NCI-H2227 treated with DMSO at 0.1 percent for 48 hours (cell line): ENCODE data around the gene IFTAP.
"Not testable (repeated sequence)": the region's sequence is repeated elsewhere in the genome, so short reads cannot be mapped to it uniquely, and the experiment has no call there.

Source experiments
- DNase-seq: peaks from one replicate; lab custom pipeline; 2025; lab: John Stamatoyannopoulos, UW

The IFTAP gene

DNA sequence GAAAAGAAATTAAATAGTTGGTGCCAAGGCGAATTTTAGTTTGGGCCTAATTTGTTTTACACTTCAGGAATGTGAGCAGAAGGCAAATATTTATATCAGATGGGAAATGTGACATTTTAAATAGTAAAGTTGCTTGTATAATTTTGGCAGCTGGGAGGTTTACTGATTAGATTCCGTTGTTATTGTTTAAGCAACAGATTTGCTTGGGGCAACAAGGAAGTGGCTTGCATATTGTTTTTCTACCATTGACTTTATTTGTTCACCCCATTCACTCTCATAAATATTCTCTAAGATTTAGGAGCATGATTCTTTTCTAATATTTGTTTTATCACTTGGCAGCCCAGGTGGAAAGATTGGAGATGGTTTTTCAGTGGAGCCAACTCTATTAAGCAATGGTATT is 44.3 kb downstream of the IFTAP start:
- DNase-seq = no peak

DNA sequence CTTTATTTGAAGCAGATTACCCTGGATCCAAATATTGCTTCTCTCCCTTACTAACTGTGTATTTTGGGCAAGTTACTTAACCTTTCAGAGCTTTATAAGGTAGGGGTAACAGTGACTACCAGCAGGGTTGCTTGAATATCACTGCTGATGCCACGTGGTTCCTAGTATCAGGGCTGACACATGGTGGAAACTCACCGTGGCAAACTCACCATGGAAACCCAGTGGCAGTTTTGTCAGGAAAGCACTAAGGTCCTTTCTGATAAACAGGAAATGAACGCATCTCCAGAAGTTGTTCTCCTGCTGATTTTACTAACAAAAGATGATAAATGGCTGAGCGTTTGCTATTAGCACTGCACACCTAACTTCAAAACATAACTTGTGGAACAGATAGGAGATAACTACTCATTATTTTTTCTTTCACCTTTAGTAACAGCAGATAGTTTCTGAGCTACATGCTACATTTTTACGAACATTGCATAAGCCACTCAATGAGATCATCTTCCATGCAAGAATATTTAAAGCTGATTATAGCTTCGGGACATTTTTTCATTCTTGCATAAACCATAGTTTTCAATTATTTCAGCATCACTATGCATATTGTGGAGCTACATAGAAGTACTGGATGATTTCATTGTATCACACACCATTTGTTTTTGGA is 63.4 kb downstream of the IFTAP start:
- DNase-seq = no peak

DNA sequence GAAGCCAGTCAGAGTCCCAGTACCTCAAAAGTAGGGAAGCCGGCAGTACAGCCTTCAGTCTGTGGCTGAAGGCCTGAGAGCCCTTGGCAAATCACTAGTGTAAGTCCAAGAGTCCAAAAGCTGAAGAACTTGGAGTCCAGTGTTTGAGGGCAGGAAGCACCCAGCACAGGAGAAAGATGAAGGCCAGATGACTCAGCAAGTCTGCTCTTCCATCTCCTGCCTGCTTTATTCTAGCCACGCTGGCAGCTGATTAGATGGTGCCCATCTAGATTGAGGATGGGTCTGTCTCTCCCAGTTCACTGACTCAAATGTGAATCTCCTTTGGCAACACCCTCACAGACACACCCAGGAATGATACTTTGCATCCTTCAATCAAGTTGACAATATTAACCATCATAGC is 67.1 kb downstream of the IFTAP start:
- not testable (repeated sequence) for DNase-seq

- peak; percentile 14 for DNase-seq
These were observed 78.6 kb downstream of the IFTAP start for GRCh38 chr11:36672815-36673450.

GRCh38 chr11:36679547-36679946 is 85.2 kb downstream of the IFTAP start:
- not testable (repeated sequence) for DNase-seq

- no peak for DNase-seq
These were observed 89.5 kb downstream of the IFTAP start for GRCh38 chr11:36683818-36684217.

GRCh38 chr11:36684840-36685801 is 90.8 kb downstream of the IFTAP start:
- DNase-seq = no peak

GRCh38 chr11:36688132-36688531 is 93.8 kb downstream of the IFTAP start:
- no peak for DNase-seq

GRCh38 chr11:36688571-36689291 is 94.4 kb downstream of the IFTAP start:
- no peak for DNase-seq

DNA sequence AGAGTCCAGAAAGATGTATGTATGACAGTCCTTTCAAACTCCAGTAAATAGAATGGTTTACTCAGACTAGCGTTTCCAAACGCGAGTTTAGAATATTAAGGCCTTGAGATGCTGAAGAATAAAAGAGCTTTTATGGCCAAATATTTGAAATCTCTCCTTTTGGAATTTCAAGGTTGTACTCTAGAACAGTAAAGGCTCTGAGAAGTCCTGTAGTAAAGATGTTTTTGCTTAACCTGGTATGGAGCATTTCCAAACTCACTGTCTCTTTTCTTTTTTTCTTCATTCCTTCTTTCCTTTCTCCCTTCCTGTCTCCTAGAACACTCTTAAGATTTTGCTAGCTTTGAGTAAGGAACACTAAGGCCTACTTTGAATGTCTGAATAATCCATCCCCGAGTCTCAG is 95.1 kb downstream of the IFTAP start:
- no peak for DNase-seq

GRCh38 chr11:36692704-36693103 is 98.4 kb downstream of the IFTAP start:
- DNase-seq = no peak

GRCh38 chr11:36693139-36693843 is 99.0 kb downstream of the IFTAP start:
- DNase-seq = no peak

GRCh38 chr11:36695111-36695510 is 100.8 kb downstream of the IFTAP start:
- no peak for DNase-seq

DNA sequence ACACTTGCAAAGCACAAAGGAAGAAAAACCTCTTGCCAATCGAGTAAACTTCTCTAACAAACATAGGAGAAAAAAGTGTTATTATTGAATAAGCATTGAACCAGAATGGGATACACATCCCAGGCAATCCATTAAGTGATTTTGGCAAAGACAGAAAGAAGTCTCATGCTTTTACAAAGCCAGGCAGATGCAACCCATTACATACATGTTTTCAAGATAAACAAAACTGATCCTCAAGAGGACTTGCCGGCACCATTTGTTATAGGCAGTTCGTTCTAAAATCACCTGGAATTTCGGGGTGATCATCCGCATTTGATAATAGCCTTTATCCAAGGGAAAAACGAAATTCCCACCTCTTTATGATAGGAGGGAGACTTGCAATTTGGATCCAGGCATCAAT is 101.3 kb downstream of the IFTAP start:
- no peak for DNase-seq

GRCh38 chr11:36696550-36696949 is 102.2 kb downstream of the IFTAP start:
- no peak for DNase-seq

- peak; percentile 28 for DNase-seq
These were observed 105.0 kb downstream of the IFTAP start for GRCh38 chr11:36699271-36699670.

DNA sequence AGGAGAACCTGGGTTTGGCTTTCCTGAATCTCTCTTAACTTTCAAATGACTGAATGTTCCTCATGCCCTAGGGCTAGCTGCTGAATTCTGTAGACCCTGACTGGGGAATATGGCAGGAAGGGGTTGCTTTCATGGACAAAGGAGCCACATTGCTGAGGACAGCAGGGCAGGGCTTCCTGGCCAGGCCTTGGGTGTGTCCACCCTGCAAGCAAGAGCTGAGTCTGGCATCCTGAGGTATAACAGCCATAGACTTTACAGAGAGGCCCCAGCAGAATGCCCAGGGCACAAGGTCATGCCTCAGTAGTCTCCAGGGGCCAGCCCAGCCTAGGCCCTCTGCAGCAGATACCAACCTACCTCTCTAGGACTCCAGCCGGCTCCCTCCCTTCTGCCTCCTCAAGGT is 105.9 kb downstream of the IFTAP start:
- DNase-seq = no peak

DNA sequence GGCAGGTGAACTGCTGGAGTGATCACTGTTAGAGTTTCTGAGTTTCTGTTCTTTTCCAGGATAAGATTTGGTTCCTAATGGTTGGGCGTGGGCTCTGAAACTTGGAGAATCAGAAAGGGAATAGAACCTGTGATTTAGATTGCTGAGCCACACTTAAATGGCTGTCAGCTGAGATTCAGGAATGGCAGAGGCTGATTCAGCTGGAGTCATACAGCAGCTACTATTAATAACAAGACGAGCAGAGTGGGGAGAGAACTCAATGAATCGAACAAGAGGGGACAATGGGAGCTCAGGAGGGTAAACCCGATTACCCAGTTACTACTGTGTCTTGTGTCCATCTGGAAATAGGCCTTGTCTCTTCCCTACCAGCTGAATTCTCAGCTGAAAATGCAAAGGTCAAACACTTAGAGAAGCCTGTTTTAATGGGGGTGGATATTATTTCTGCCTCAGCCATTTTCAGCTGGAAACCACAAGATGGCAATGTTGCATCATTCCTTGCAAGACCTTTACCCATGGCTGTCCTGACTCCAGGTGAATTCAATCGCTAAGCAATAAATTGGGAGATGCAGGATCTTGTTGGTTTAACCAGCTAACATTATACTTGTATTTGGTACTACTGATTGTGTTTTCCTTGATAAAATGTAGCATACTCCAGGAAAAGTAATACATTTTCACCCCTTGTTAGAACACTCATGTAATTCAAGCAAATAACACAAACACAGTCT is 108.2 kb downstream of the IFTAP start:
- DNase-seq = peak; percentile 94

GRCh38 chr11:36703055-36703404 is 108.7 kb downstream of the IFTAP start:
- no peak for DNase-seq
